Body of pancreas (tissue), 2 donors: ENCODE measurements around the gene DDX41. TPM values are rescaled to one million over a fixed set of nuclear protein-coding genes. Genes with fewer than 3 reads are reported as not detected.

Experiments used
- total RNA-seq, 2 donors: library from RNA; depleted of rRNA; stranded (reverse); fragments of >200 nt; gene quantifications; one replicate each; pipeline ENCODE4 v1.1.0, GENCODE V29; 2016

Gene DDX41
- total RNA-seq, 2 donors from 2014 or later = 86.1 to 115 TPM

Other genes with a start within 250 kb of the DDX41 start
- 10 to 100 TPM; 79.1 to 92.0 TPM for gene RAB24, start 213.2 kb downstream of the DDX41 start, total RNA-seq
- gene PRELID1, start 213.2 kb downstream of the DDX41 start, total RNA-seq = 10 to 100 TPM; 63.3 to 91.8 TPM
- gene MXD3, start 205.1 kb downstream of the DDX41 start, total RNA-seq = 10 to 100 TPM; 13.2 to 21.4 TPM
- 100 to 1,000 TPM; 218 to 227 TPM for gene LMAN2, start 165.3 kb downstream of the DDX41 start, total RNA-seq
- gene RGS14, start 159.0 kb downstream of the DDX41 start, total RNA-seq = 10 to 100 TPM; 15.0 to 39.2 TPM
- gene SLC34A1, start 132.5 kb downstream of the DDX41 start, total RNA-seq = not detected
- gene PFN3, start 116.3 kb downstream of the DDX41 start, total RNA-seq = not detected
- gene F12, start 107.4 kb downstream of the DDX41 start, total RNA-seq = 1 to 10 TPM in 1 of 2 donors, under 1 TPM in 1; 0.33 to 4.4 TPM
- gene GRK6, start 90.3 kb downstream of the DDX41 start, total RNA-seq = 10 to 100 TPM; 13.7 to 20.8 TPM
- gene PRR7, start 70.1 kb downstream of the DDX41 start, total RNA-seq = 1 to 10 TPM in 1 of 2 donors, under 1 TPM in 1; 0.78 to 1.3 TPM
- gene DBN1, start 43.3 kb downstream of the DDX41 start, total RNA-seq = 10 to 100 TPM; 28.0 to 29.0 TPM
- gene PDLIM7, start 19.4 kb downstream of the DDX41 start, total RNA-seq = 10 to 100 TPM in 1 of 2 donors, 1 to 10 TPM in 1; 7.3 to 15.8 TPM
- gene DOK3, start 7.1 kb downstream of the DDX41 start, total RNA-seq = 1 to 10 TPM; 3.3 to 5.4 TPM
- gene FAM193B, start 37.6 kb upstream of the DDX41 start, total RNA-seq = 100 to 1,000 TPM in 1 of 2 donors, 10 to 100 TPM in 1; 79.9 to 133 TPM
- gene TMED9, start 75.2 kb upstream of the DDX41 start, total RNA-seq = 100 to 1,000 TPM in 1 of 2 donors, 10 to 100 TPM in 1; 82.2 to 155 TPM
- 10 to 100 TPM; 17.1 to 17.5 TPM for gene B4GALT7, start 83.2 kb upstream of the DDX41 start, total RNA-seq